GM12864 (cell line): ENCODE measurements around the gene EIF2S2.

Experiments
- DNase-seq: peaks from one replicate; pipeline ENCODE4 v3.0.0-alpha.2; 2011; ENCODE audit warnings: low read depth
- H3K4me3 ChIP-seq: 2 replicates; pipeline ENCODE4 v1.5.1; 2011; ENCODE audit warnings: mild to moderate bottlenecking, low read depth, low read length, control low read depth
- TF ChIP-seq, protein P1 (sequence below): IDR thresholded peaks from 2 replicates; pipeline ENCODE4 v1.5.1; 2011; ENCODE audit warnings: low read depth, mild to moderate bottlenecking, moderate library complexity, low read length, control low read depth, inconsistent platforms; ENCODE audit errors: missing control alignments

Gene EIF2S2

DNA sequence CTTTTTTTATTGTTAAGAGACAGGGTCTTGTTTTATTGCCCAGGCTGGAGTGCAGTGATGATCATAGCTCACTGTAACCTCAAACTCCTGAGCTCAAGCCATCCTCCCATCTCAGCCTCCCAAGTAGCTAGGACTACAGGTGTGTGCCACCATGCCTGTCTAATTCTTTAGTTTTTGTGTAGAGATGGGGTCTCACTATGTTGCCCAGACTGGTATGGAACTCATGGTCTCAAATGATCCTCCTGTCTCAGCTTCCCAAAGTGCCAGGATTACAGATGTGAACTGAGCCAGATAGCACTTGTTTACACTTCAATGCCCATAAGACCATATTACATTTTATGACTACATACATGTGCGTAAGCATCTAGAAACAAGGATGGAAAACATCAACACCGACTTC lies 18.1 kb downstream of the EIF2S2 start:
- DNase-seq: no peak
- H3K4me3 ChIP-seq: no peak overlapping the region
- TF ChIP-seq, protein P1, sequence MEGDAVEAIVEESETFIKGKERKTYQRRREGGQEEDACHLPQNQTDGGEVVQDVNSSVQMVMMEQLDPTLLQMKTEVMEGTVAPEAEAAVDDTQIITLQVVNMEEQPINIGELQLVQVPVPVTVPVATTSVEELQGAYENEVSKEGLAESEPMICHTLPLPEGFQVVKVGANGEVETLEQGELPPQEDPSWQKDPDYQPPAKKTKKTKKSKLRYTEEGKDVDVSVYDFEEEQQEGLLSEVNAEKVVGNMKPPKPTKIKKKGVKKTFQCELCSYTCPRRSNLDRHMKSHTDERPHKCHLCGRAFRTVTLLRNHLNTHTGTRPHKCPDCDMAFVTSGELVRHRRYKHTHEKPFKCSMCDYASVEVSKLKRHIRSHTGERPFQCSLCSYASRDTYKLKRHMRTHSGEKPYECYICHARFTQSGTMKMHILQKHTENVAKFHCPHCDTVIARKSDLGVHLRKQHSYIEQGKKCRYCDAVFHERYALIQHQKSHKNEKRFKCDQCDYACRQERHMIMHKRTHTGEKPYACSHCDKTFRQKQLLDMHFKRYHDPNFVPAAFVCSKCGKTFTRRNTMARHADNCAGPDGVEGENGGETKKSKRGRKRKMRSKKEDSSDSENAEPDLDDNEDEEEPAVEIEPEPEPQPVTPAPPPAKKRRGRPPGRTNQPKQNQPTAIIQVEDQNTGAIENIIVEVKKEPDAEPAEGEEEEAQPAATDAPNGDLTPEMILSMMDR: no peak

- no peak overlapping the region for H3K4me3 ChIP-seq
- TF ChIP-seq, protein P1: no peak
- DNase-seq: no peak
Measured at GRCh38 chr20:34091637-34092200, 20.3 kb downstream of the EIF2S2 start.

DNA sequence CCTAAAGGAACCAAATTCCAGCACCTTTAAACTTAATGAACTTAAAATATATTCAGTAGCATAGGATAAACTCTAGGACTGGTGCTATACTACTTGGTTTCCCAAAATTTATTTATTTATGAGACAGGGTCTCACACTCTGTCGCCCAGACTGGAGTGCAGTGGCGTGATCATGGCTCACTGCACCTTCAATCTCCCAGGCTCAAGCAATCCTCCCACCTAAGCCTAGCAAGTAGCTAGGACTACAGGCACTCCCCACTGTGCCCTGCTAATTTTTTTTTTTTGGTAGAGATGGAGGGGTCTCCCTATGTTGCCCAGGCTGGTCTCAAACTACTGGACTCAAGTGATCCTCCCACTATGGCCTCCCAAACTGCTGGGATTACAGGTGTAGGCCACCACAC lies 21.4 kb downstream of the EIF2S2 start:
- DNase-seq: no peak
- H3K4me3 ChIP-seq: no peak overlapping the region
- TF ChIP-seq, protein P1: no peak

DNA sequence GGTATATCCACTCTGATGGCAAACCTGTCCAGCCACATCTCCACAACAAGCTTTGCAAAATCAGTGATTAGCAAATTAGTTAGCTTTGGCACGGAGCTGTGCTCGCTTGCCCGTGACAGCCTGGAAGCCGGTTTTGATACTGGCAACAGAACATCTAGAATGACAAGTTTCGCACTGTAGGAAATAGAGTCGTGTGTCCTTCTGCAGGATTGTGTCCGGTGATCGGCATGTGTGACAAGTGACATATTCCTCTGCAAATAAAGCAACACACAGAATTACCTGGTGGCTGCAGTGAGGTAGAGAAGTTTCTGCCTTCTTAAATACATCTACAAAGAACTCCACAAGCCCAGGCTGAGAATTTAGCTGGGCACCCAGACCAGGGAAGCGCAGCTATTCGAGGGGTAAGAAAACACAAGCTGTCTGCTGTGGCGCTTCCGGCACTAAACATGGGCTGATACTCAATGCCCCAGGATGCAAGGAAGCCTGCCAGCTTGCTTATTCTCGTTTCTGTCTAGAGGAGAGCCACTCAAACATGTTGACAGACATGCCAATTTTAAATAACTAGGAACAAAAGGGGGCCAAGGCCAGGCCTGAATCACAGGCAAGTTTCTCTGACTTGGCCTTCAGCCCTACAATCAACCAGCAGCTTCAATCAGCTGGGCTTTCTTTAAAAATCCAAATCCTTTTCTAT lies 22.2 kb downstream of the EIF2S2 start:
- no peak for DNase-seq
- no peak overlapping the region for H3K4me3 ChIP-seq

DNA sequence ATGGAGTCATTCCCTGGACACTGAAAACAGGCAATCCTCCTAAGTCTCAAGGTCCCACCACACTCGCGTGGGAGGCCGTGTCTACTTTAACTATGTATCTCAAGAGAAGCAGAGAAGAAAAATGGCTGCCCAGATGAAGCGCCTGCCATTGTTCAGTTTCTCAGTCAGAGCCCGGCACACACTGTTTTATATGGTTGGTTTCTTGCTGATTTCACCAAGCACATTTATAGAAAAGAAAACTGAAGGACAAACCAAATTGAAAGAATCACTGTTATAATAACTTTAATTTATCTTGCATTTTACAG lies 22.9 kb downstream of the EIF2S2 start:
- DNase-seq: no peak
- no peak overlapping the region for H3K4me3 ChIP-seq
- TF ChIP-seq, protein P1: no peak

More for the DNA sequence above, 22.2 kb downstream of the EIF2S2 start:
- TF ChIP-seq, protein P1: no peak

DNA sequence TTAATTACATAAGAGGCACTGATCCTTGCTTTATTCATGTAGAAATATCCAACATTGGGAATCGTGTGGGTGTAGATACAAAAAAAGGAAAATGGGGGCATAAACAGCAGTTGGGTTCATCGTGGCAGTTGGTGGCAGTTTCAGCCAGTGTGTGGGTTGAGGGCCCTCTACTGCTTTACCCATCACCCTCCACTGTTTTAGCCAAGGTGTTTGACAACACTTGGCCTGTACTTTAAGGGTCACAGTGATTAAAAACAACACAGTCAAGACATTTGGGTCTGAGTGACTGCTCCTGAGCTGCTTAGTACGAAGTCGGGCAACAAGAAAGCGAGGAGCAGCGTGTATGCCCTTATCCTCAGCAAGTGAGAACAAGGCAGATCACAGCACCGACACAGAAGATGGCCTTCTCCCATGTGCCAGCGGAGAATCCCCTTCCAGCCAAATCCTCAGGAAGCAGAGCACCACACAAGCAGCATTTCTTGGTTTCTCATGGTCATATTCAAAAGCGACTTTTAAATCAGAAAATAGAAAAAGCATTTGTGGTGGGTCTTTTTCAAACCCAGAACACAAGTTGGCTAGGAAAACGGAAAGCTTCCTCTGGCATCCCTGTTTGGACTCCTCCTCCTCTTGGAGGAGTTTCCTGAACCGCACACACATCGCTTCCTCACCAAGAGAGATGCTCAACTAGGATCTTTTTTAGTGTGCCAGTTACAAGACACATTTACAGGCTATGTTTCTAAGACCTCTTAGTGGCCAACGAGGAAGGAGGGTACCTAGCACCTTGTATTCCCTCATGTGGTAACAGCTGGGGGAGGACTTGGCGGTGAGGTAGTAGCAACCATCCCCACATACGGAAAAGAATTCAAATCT lies 23.5 kb downstream of the EIF2S2 start:
- no peak for DNase-seq
- TF ChIP-seq, protein P1: no peak

More for the DNA sequence above, 23.5 kb downstream of the EIF2S2 start:
- no peak overlapping the region for H3K4me3 ChIP-seq
